ENCODE data around the gene PPFIBP1. TPM values are rescaled to one million over a fixed set of nuclear protein-coding genes. Genes with fewer than 3 reads are reported as not detected.

PPFIBP1 gene
- total RNA-seq, 4 donors from 2014 or later: 48.6 to 148 (median 74.8) TPM

DNA sequence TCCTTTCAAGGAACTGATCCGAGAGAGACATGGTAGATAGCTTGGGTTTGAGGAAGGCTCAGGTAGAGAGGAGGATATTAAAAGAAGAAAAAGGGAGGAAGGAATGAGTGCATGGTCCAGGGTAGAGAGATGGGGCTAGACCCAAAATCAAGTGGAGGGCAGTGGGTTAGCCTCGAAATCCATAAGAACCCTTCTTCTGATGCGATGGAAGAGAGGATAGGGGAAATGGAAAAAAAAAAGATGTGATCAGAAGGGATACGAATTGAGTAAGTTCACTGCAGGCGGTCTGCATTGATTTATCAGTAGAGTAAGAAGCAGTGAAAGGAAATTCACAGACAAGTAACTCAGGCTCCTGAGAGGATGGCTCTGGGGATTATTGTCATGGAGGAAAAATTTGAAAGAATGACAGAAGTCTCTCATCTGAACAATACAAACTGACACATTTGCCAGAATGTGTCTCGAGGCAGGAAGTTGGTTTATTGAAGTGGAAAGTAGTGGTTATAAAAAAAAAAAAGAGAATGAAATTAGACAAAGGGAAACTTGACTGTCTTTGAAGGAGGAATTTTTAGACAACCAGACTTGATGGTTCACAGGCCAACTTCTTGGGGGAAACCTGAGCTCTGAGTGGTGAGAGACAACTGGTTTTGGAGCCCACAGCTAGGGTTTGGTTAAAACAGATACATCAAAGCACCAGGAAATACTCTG, 10.2 kb downstream of the PPFIBP1 start:
- H3K27ac ChIP-seq: no peak overlapping the region

DNA sequence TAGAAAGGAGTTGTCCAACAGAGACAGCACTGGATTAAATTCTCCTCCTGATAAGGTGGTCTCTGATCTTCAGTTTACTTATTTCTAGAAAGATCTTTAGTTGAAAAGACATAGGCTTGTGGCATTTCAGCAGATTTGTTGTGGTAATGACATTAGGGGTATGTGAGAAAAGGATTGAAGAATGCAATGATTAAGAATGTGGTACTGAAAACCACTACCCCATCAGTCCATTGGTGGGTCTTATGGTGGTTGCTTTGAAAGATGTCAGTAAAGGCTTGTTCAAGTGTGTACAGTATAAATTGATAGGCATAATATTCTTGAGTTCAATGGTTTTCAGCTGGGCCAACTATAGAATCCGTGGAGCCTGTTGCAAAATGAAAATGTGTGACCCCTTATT, 10.8 kb downstream of the PPFIBP1 start:
- Histone ChIP-seq H3K27ac (no peak overlapping the region), H3K4me1 (peaks cover 21% of the 10 kb centered on the region), H3K36me3 (peaks cover 6% of the 10 kb centered on the region), H3K4me3 (no peak overlapping the region), H3K27me3 (no peaks in the 10 kb centered on the region), H3K9me3 (no peaks in the 10 kb centered on the region)
- no peak for DNase-seq (ENCODE audit: low spot score in 2 of 2)
- 85% methylated on average over 1 of the region's 1 CpG for WGBS
- TF ChIP-seq, protein P1, sequence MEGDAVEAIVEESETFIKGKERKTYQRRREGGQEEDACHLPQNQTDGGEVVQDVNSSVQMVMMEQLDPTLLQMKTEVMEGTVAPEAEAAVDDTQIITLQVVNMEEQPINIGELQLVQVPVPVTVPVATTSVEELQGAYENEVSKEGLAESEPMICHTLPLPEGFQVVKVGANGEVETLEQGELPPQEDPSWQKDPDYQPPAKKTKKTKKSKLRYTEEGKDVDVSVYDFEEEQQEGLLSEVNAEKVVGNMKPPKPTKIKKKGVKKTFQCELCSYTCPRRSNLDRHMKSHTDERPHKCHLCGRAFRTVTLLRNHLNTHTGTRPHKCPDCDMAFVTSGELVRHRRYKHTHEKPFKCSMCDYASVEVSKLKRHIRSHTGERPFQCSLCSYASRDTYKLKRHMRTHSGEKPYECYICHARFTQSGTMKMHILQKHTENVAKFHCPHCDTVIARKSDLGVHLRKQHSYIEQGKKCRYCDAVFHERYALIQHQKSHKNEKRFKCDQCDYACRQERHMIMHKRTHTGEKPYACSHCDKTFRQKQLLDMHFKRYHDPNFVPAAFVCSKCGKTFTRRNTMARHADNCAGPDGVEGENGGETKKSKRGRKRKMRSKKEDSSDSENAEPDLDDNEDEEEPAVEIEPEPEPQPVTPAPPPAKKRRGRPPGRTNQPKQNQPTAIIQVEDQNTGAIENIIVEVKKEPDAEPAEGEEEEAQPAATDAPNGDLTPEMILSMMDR (IDR thresholded peaks at IDR 0.05): no peak
- TF ChIP-seq EP300 (IDR thresholded peaks at IDR 0.05): no peak
- no peak for TF ChIP-seq POLR2A (IDR thresholded peaks at IDR 0.05)
- no peak for TF ChIP-seq POLR2AphosphoS5 (IDR thresholded peaks at IDR 0.05)

More for the DNA sequence above, 10.2 kb downstream of the PPFIBP1 start:
- DNase-seq (ENCODE audit: low spot score in 2 of 2): no peak
- peaks cover 6% of the 10 kb centered on the region for H3K36me3 ChIP-seq
- no peaks in the 10 kb centered on the region for H3K27me3 ChIP-seq
- H3K4me1 ChIP-seq: peaks cover 21% of the 10 kb centered on the region
- TF ChIP-seq, protein P1 (IDR thresholded peaks at IDR 0.05): no peak
- TF ChIP-seq EP300 (IDR thresholded peaks at IDR 0.05) (no peak), POLR2AphosphoS5 (IDR thresholded peaks at IDR 0.05) (no peak), POLR2A (IDR thresholded peaks at IDR 0.05) (no peak)
- no peaks in the 10 kb centered on the region for H3K9me3 ChIP-seq
- WGBS: 76% methylated on average over 6 of the region's 6 CpGs
- H3K4me3 ChIP-seq: no peak overlapping the region

DNA sequence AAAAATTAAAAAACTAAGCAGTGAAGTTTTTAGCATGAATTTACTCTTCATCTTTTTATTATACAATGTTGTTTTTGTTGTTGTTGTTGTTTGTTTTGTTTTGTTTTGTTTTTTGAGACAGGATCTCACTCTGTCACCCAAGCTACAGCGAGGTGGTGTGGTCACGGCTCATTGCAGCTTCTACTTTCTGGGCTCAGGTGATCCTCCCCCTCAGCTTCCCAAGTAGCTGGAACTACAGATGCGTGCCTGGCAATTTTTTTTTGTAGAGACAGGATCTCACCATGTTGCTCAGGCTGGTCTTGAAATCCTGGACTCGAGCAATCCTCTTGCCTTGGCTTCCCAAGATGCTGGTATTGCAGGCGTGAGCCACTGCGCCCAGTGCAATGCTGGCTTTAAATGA, 11.3 kb downstream of the PPFIBP1 start:
- Histone ChIP-seq H3K4me3 (no peak overlapping the region), H3K27me3 (no peaks in the 10 kb centered on the region), H3K4me1 (peaks cover 22% of the 10 kb centered on the region), H3K9me3 (no peaks in the 10 kb centered on the region), H3K36me3 (peaks cover 6% of the 10 kb centered on the region), H3K27ac (no peak overlapping the region)
- DNase-seq (ENCODE audit: low spot score in 2 of 2): no peak
- WGBS: 93% methylated on average over 6 of the region's 6 CpGs
- TF ChIP-seq POLR2AphosphoS5 (IDR thresholded peaks at IDR 0.05) (no peak), POLR2A (IDR thresholded peaks at IDR 0.05) (no peak), EP300 (IDR thresholded peaks at IDR 0.05) (no peak)
- TF ChIP-seq, protein P1 (IDR thresholded peaks at IDR 0.05): no peak

DNA sequence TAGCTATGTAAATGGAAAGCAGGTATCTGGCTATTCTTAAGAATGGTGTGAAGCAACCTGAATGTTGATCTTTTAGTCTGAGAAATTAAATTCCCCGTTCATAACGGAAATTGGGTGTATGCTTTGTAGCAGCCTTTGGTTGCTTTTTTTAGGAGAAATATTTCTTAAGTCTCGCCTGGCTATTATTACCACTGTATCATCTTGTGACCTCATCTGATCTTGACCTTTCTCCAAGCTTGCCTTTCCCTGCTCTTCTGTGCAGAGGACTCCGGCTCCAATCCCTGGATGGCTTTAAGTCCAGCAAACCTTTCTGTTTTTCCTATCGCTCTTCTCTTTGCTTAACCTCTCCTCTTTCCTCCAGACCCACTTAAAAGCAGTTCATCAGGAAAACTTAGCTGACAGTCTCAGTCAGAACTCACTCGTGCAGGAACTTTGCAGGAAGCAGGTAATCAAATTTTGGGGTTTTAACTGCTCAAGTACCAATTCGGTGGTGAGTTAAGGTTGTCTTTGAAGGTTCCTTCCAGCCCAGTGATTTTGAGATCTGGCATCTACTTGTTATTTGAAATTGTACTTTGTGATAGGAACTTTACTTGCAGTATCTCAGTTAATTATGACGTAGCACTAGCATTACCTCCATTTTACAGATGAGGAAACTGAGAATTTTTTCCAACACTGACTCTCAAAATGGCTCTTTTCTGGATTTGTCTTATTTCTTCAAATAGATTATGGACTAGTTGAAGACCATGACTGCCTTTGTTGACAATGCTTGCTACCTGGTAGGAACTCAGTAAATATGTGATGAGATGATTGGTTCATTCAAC, 14.1 kb downstream of the PPFIBP1 start:
- no peaks in the 10 kb centered on the region for H3K27me3 ChIP-seq
- H3K4me1 ChIP-seq: peaks cover 39% of the 10 kb centered on the region
- DNase-seq (ENCODE audit: low spot score in 2 of 2): no peak
- 70% methylated on average over 8 of the region's 8 CpGs for WGBS
- H3K36me3 ChIP-seq: peaks cover 6% of the 10 kb centered on the region
- TF ChIP-seq POLR2A (IDR thresholded peaks at IDR 0.05): no peak
- TF ChIP-seq, protein P1 (IDR thresholded peaks at IDR 0.05): no peak
- no peak for TF ChIP-seq POLR2AphosphoS5 (IDR thresholded peaks at IDR 0.05)
- no peak for TF ChIP-seq EP300 (IDR thresholded peaks at IDR 0.05)
- H3K4me3 ChIP-seq: no peak overlapping the region
- H3K27ac ChIP-seq: no peak overlapping the region
- H3K9me3 ChIP-seq: no peaks in the 10 kb centered on the region

DNA sequence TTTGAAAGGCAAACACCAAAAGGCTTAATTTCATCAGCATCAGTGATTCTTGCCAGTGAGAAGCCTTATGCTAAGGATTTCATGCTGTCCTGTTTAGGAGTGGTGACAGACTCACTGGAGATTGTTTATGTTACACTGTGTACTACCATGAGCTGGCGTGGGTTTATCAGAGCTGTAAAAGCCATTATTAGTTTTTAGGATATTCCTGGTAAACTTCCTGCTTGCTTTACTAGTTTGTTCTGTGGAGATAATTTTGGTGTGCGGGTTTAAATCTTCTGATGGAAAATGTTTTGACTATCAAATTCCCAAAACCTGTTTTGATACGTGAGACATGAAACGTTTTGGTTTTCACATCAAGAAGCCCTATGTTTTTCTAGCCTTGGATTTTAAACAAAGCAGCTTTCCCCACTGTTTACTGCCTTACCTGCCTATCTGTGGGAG, 15.2 kb downstream of the PPFIBP1 start:
- WGBS: 56% methylated on average over 4 of the region's 4 CpGs
- no peak overlapping the region for H3K4me3 ChIP-seq

More for the DNA sequence above, 15.2 kb downstream of the PPFIBP1 start:
- no peak for DNase-seq (ENCODE audit: low spot score in 2 of 2)
- TF ChIP-seq, protein P1 (IDR thresholded peaks at IDR 0.05): no peak
- TF ChIP-seq EP300 (IDR thresholded peaks at IDR 0.05) (no peak), POLR2A (IDR thresholded peaks at IDR 0.05) (no peak), POLR2AphosphoS5 (IDR thresholded peaks at IDR 0.05) (no peak)
- Histone ChIP-seq H3K9me3 (no peaks in the 10 kb centered on the region), H3K4me1 (peaks cover 39% of the 10 kb centered on the region), H3K36me3 (peaks cover 6% of the 10 kb centered on the region), H3K27ac (no peak overlapping the region), H3K27me3 (no peaks in the 10 kb centered on the region)

Data from suprapubic skin (tissue), 4 donors.